K562 (cell line): Measurements from ENCODE around the gene SAMM50. TPM values are rescaled to one million over a fixed set of nuclear protein-coding genes. Genes with fewer than 3 reads are reported as not detected.

Experiments used
- ATAC-seq: fragments of 200-7000 bp; cut with Tn5 transposase; 3 replicates; pipeline ENCODE4 v1.9.1; 2020; ENCODE audit warnings: moderate library complexity
- BruUV-seq: library from RNA; stranded (reverse); fragments of 400-500 nt; replicated peaks from 2 replicates; lab custom pipeline; 2021; lab: Mats Ljungman, UMichigan
- CTCF ChIA-PET: fragments of 300-600 bp; formaldehyde crosslinking; extraction: SDS; loops from one replicate; lab custom pipeline; 2021; ENCODE audit warnings: low intra/inter-chr PET ratio; lab: Yijun Ruan, JAX
- POLR2A ChIA-PET: fragments of 300-600, 350-650 bp; sonication (Branson Sonifier 250); formaldehyde crosslinking; extraction: SDS; loops from one replicate; lab custom pipeline; 2021; ENCODE audit warnings: antibody characterized with exemption, inconsistent platforms; lab: Yijun Ruan, JAX
- DNase-seq, 4 experiments: peaks; one replicate each; pipeline versions ENCODE4 v3.0.0 to v3.0.0-alpha.2; 2011 to 2018; ENCODE audit warnings: low spot score in 3 of 4, mixed read lengths in 3 of 4; ENCODE audit errors: extremely low read depth in 1 of 4
- FAIRE-seq: peaks from 2 replicates; lab custom pipeline; 2011; peaks lifted over from hg19 to GRCh38; lab: Jason Lieb, UNC
- H2AFZ ChIP-seq: 2 replicates; pipeline ENCODE4 v1.6.0; 2011; ENCODE audit warnings: low read depth, low read length, control low read depth, inconsistent platforms
- H3K27ac ChIP-seq: fragments of 200-600 bp; 3 replicates; pipeline ENCODE4 v1.8.0; 2011; ENCODE audit warnings: low read depth, mild to moderate bottlenecking, control low read depth, inconsistent platforms, low read length, moderate library complexity, mixed read lengths; ENCODE audit errors: extremely low read depth
- H3K27me3 ChIP-seq, 2 experiments: fragments of 300-600 bp in 1 of 2; 2 replicates in 1 of 2; 3 replicates in 1 of 2; pipeline versions ENCODE4 v1.6.0 to v1.8.0; 2011; ENCODE audit warnings: inconsistent platforms in 2 of 2, low read length in 2 of 2, mild to moderate bottlenecking in 1 of 2, mixed read lengths in 1 of 2, moderate library complexity in 1 of 2; ENCODE audit not compliant: control insufficient read depth in 2 of 2, insufficient read depth in 2 of 2
- H3K36me3 ChIP-seq: fragments of 300-600 bp; 3 replicates; pipeline ENCODE4 v1.8.0; 2011; ENCODE audit warnings: mild to moderate bottlenecking, low read length, inconsistent platforms; ENCODE audit not compliant: control insufficient read depth, insufficient read depth
- H3K4me1 ChIP-seq, 2 experiments: fragments of 200-600 bp in 1 of 2; replicated peaks in 1 of 2; 2 replicates in 1 of 2; 3 replicates in 1 of 2; pipeline versions ENCODE4 v1.5.1 to v1.8.0; 2011; ENCODE audit warnings: inconsistent platforms in 2 of 2, low read length in 2 of 2, mild to moderate bottlenecking in 1 of 2, mixed read lengths in 1 of 2, moderate library complexity in 1 of 2; ENCODE audit not compliant: control insufficient read depth in 2 of 2, insufficient read depth in 2 of 2
- H3K4me2 ChIP-seq: 2 replicates; pipeline ENCODE4 v1.6.1; 2011; ENCODE audit warnings: low read length, control low read depth, inconsistent platforms, mixed read lengths; ENCODE audit not compliant: insufficient read depth
- H3K4me3 ChIP-seq: fragments of 200-600 bp; sonication (generic), shearing (Covaris generic); 2 replicates; pipeline ENCODE4 v1.5.1; 2016; ENCODE audit warnings: control low read depth, inconsistent platforms
- H3K79me2 ChIP-seq: fragments of 200-600 bp; 3 replicates; pipeline ENCODE4 v1.8.0; 2011; ENCODE audit warnings: low read length, inconsistent platforms; ENCODE audit not compliant: control insufficient read depth, insufficient read depth
- H3K9ac ChIP-seq, 2 experiments: 2 replicates each; pipeline versions ENCODE4 v1.6.0 to v1.6.1; 2011; ENCODE audit warnings: low read depth in 2 of 2, low read length in 2 of 2, control low read depth in 1 of 2, inconsistent platforms in 1 of 2, mild to moderate bottlenecking in 1 of 2, mixed read lengths in 1 of 2; ENCODE audit not compliant: insufficient read depth in 1 of 2
- H3K9me1 ChIP-seq: one replicate; pipeline ENCODE4 v1.6.0; 2011; ENCODE audit warnings: inconsistent platforms, mild to moderate bottlenecking, low read length, moderate library complexity; ENCODE audit not compliant: control insufficient read depth, insufficient read depth
- H3K9me3 ChIP-seq: replicated peaks from 2 replicates; pipeline ENCODE4 v1.5.1; 2011; ENCODE audit warnings: low read depth, low read length, inconsistent platforms; ENCODE audit not compliant: control insufficient read depth, insufficient read depth
- H4K20me1 ChIP-seq: replicated peaks from 2 replicates; pipeline ENCODE4 v1.6.1; 2011; ENCODE audit warnings: low read length, inconsistent platforms, mixed read lengths; ENCODE audit not compliant: control insufficient read depth, insufficient read depth
- CBX3 ChIP-seq, 2 experiments: IDR thresholded peaks; 1 replicate in 1 of 2; 2 replicates in 1 of 2; pipeline ENCODE4 v1.6.1; 2012; ENCODE audit warnings: inconsistent platforms in 2 of 2, low read length in 2 of 2, borderline replicate concordance in 1 of 2, control low read depth in 1 of 2
- ESRRA ChIP-seq: fragments of 450-650 bp; IDR thresholded peaks from 2 replicates; pipeline ENCODE4 v1.6.1; 2014; ENCODE audit warnings: low read depth, mild to moderate bottlenecking, moderate library complexity, borderline replicate concordance
- HES1 ChIP-seq: fragments of 450-650 bp; IDR thresholded peaks from 2 replicates; pipeline ENCODE4 v1.6.1; 2016; ENCODE audit warnings: low read depth, mild to moderate bottlenecking, moderate library complexity
- NUFIP1 ChIP-seq: fragments of 450-650 bp; IDR thresholded peaks from 2 replicates; pipeline ENCODE4 v1.6.1; 2018; ENCODE audit not compliant: partially characterized antibody
- PHF8 ChIP-seq: fragments of 200-600 bp; sonication (generic); IDR thresholded peaks from 2 replicates; pipeline ENCODE4 v1.6.1; 2012; ENCODE audit warnings: mixed run types, mild to moderate bottlenecking, inconsistent platforms, low read length, moderate library complexity, borderline replicate concordance
- PML ChIP-seq: IDR thresholded peaks from 2 replicates; pipeline ENCODE4 v1.6.1; 2012; ENCODE audit warnings: low read length, inconsistent platforms
- RB1 ChIP-seq: fragments of 450-650 bp; IDR thresholded peaks from 2 replicates; pipeline ENCODE4 v1.6.1; 2017; ENCODE audit warnings: low read depth, mild to moderate bottlenecking
- RHOXF2B ChIP-seq: fragments of 250-450 bp; sonication (Bioruptor Pico); conservative IDR thresholded peaks from 2 replicates; pipeline ENCODE4 v1.5.1; 2021
- SRF ChIP-seq, 2 experiments: fragments of 250-450, 450-650 bp in 1 of 2; sonication (Bioruptor Pico) in 1 of 2; sonication (generic) in 1 of 2; formaldehyde crosslinking; IDR thresholded peaks; 2 replicates each; pipeline versions ENCODE4 v1.5.0 to v1.5.1; 2020 to 2022; ENCODE audit warnings: mild to moderate bottlenecking in 1 of 2, missing genetic modification reagents in 1 of 2
- STAT5B ChIP-seq: fragments of 250-450 bp; sonication (Bioruptor Pico); IDR thresholded peaks from 2 replicates; pipeline ENCODE4 v1.8.0; 2021; ENCODE audit warnings: mild to moderate bottlenecking, inconsistent platforms
- ZNF778 ChIP-seq: fragments of 450-650 bp; formaldehyde crosslinking; IDR thresholded peaks from 2 replicates; pipeline ENCODE4 v1.4.0; 2020; ENCODE audit warnings: mild to moderate bottlenecking, moderate library complexity
- WGBS: fragments of 100-300 bp; shearing (Covaris generic); methylation state at CpG from one replicate; pipeline ENCODE4 v1.1.6; 2016; ENCODE audit warnings: low coverage, mixed read lengths; ENCODE audit not compliant: insufficient coverage; ENCODE audit errors: missing lambda C conversion rate; 5-methylcytosine and 5-hydroxymethylcytosine counted together
- in situ Hi-C: fragments of 300-500 bp; cut with MboI; formaldehyde crosslinking; loops from 4 replicates; pipeline ENCODE4 v1.15.0; 2018; ENCODE audit warnings: inconsistent platforms, mixed read lengths
- intact Hi-C: fragments of 100-400 bp; cut with micrococcal nuclease; formaldehyde crosslinking; loops from 2 replicates; pipeline ENCODE4 v1.14.2; 2022
- polyA plus RNA-seq, 8 experiments: library from polyadenylated mRNA; depleted of rRNA in 4 of 8; stranded (reverse) in 5 of 8; unstranded in 3 of 8; fragments of >200 nt; fragmentation: Nextera tagmentation in 2 of 8; fragmentation: Illumina TruSeq in 1 of 8; extraction: Ambion mirVana in 2 of 8; extraction: Trizol in 1 of 8; gene quantifications; 2 replicates each; pipeline versions ENCODE4 v1.2.1 to v1.2.3, GENCODE V29; 2011 to 2014; ENCODE audit warnings: inconsistent platforms in 1 of 8, missing spikeins in 1 of 8
- total RNA-seq, 7 experiments: library from RNA; depleted of rRNA in 6 of 7; stranded (reverse); fragments of >200 nt in 6 of 7; fragmentation: Illumina TruSeq in 2 of 7; extraction: Trizol in 2 of 7; gene quantifications; 2 replicates each; pipeline versions ENCODE4 v1.2.1 to v1.2.3, GENCODE V29; 2011 to 2021; ENCODE audit warnings: low replicate concordance in 1 of 7

The SAMM50 gene
- total and polyA plus RNA-seq, 9 of the 15 experiments (the other 6 are each of a cell fraction or from before 2014, with no cell fraction given), result 14.6 to 49.3 (median 38.1) TPM

DNA sequence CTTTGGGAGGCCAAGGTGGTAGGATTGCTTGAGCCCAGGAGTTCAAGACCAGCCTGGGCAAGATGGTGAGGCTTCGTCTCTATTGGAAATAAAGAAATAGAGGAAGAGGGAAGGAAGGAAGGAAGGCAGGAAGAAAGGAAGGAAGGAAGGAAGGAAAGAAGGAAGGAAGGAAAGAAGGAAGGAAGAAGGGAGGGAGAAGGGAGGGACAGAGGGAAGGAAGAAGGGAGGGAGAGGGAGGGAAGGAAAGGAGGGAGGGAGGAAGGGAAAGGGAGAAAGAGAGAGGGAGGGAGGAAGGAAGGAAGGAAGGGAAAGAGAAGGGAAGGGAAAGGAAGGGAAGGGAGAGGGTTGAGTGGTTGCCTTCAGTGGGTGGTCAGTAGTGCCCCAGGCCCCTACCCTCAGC is 45.5 kb upstream of the SAMM50 start (continued):
- TF ChIP-seq HES1 (no peak), ZNF778 (CRISPR knock-in tag) (no peak), PHF8 (no peak), NUFIP1 (no peak), SRF (CRISPR knock-in tag; IDR thresholded peaks at IDR 0.05) (no peak), RHOXF2B (CRISPR knock-in tag) (no peak), STAT5B (no peak)

GRCh38 chr22:43910178-43910695 is 45.0 kb upstream of the SAMM50 start:
- Histone ChIP-seq H4K20me1 (no peaks in the 10 kb centered on the region), H3K9me3 (no peaks in the 10 kb centered on the region), H3K27ac (no peak overlapping the region), H2AFZ (no peak overlapping the region), H3K4me3 (no peak overlapping the region), H3K79me2 (no peaks in the 10 kb centered on the region), H3K4me1 (no peaks in the 10 kb centered on the region; a peak in 1 of 5 replicates), H3K27me3 (peaks cover 0 to 9% of the 10 kb centered on the region in 2 experiments; a peak in 1 of 5 replicates), H3K9me1 (no peaks in the 10 kb centered on the region), H3K9ac (no peak overlapping the region), H3K36me3 (no peaks in the 10 kb centered on the region), H3K4me2 (no peak overlapping the region)
- FAIRE-seq, result no peak
- in situ Hi-C loops (no loop called here), intact Hi-C loops (no loop called here)
- DNase-seq, result no peak
- WGBS, result 0% methylated on average over 2 of the region's 6 CpGs
- ATAC-seq, result no peak
- ChIA-PET CTCF (no interaction called here), POLR2A (no interaction called here)
- TF ChIP-seq RB1, result no peak
- TF ChIP-seq CBX3 (IDR thresholded peaks at IDR 0.05; ENCODE audit: borderline replicate concordance in 1 of 2, low read length in 2 of 2), result no peak
- TF ChIP-seq ESRRA, result no peak
- TF ChIP-seq PML, result no peak
- no TSS peak for BruUV-seq
